GM19467 (cell line): Measurements from ENCODE around the gene LHFPL5.

Experiments
- ATAC-seq: cut with Tn5 transposase; IDR thresholded peaks from one replicate; pipeline ENCODE4 v1.9.1; 2021; ENCODE audit warnings: mild to moderate bottlenecking, moderate library complexity; ENCODE audit not compliant: unreplicated experiment

The LHFPL5 gene

DNA sequence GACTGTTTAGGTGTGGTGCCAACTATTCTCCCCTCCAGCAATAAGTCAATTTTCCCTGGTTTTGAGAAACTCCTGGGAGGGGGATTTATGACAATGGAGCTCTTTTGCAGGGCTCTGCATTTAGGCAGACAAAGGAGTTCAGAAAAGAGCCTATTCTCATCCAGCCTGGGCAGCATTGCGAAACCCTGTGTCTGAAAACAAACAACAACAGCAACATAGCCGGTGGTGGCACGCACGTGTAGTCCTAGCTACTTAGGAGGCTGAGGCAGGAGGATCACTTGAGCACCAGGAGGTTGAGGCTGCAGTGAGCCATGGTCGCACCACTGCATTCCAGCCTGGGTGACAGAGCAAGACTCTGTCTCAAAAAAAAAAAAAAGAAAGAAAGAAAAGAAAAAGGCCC lies 14.5 kb upstream of the LHFPL5 start:
- no peak for ATAC-seq

DNA sequence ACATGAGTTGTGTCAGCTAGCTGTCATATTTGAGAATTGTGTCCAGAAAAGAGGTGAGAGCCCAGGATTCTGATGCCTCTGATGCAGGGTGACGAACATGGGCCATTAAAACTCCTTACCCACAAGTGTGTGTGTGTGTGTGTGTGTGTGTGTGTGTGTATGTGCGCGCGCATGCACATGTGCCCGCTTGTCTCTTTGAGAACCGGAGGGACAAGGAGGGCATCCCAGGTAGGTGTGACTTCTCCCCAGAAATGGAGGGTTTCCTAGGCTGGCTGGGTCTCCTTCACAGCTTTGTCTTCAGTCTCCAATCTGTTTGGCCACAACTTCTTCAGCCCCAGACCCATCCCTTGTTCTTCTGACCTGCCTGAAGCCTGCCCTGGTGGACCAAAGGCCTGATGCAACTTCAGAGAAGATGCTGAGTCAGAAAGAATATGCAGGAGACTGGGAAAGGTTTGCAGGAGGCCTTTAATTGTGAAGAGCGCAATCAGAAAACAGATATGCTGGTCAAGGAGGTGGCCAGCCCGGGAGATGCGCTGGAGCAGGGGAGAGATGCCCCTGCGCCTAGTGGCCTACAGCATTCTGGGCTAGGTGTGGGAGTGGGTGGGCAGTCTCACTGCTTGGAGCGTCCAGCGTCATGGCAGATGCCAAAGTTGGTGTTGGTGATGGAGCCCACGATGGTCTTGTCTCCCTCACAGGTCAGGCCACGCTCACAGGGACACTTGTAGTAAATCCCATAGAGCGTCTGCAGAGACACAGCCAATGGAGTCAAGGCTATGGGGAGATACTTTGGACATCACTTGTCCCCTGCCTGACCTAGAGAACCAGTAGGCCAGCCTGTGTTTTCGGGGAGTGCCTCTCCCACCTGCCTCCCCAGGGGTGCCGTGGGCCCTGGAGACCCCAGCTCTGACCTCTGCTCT lies 10.4 kb upstream of the LHFPL5 start:
- ATAC-seq = no peak

DNA sequence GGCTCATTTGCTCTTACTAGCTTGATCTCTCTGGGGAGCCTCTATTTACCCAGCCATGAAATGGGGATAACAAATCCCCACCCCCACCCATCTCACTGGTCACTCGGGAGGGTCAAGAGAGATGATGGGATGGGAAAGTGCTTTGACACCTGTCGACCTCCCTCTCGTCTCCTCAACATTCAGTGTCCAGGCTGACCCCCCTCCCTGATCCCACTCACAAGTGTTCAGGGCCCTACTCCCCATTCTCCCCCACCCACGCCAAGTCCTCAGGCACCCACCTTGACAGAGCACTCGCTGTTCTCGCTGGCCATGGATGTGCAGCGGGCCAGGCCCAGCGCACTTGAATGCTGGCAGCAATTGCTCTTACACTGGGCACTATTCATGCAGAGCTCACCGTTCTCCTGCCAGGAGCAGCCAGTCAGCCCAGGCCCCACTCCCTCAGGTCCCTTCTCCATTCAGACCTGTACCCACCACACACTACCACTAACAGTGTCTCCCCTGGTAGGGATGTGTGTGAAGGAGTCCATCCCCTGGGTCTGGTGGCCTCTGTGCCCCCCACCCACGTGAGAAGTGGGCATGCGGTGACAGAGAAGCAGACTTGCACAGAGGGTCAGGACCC lies 9.6 kb upstream of the LHFPL5 start:
- no peak for ATAC-seq

DNA sequence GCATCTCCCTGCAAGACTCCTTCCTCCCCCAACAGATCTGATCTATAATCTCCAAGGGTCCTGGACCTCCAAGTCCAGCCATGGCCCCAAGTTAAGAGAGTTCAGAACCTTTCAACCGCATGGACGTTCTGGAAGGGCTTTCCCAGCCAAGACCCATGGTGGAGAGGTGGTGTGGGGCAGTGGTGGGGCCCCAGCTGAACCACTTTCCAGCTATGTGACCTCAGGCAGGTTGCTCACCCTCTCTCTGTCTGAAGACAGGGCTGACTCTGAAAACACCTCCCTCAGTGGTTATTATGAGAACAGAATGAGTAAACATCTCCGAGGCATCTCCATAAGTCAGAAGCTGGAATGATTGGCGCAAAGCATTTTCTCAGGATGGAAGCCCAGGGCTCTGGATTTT lies 8.9 kb upstream of the LHFPL5 start:
- no peak for ATAC-seq

DNA sequence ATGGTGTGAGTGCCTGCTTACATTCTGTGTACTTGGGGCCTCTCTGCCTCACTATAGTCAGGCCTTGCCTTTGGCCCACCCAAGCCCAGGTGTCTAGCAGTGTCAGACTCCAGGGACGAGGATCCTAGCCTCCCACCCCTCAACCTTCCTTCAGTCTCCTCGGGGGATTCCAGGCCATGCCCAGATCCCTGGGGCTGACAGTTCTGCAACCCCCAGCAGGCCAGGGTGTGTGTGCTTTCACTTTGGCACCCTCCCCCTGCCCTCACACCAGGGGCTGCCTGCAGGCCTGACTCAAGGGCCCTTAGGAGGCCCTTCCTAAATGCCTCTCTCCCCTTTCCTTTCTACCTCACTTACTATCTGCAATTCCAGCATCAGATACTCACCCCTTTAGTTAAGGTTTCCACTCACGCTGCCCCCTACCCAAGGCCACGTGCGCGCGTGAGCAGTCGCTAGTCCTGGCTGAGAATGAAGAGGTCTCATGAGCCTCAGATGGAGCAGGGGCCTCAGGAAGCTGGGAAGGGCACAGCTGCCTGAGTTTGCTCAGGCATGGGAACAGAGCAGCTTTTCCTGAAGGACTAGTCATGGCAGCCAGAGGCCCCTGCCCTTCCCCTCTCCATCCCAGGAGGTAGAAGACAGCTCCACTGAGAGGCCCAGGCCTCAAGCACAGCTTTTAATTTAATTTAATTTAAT lies 7.2 kb upstream of the LHFPL5 start:
- ATAC-seq = no peak

DNA sequence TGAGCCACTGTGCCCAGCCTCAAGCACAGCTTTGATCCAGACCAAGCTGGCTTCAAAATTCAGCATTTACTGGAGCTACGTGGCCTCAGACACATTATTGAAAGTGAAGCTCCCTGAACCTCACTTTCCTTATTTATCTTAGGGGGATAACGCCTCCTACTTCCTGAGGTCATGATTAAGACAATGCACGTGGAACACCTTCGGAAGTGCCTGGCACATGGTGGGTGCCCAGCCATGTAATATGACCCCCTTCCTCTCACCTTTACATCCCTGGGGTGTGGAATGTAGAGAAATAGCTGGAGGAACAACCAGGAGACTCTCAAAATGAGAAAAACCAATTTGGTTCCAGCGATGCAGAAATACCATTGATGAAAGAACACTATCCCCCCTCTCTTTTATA lies 6.4 kb upstream of the LHFPL5 start:
- ATAC-seq = no peak

DNA sequence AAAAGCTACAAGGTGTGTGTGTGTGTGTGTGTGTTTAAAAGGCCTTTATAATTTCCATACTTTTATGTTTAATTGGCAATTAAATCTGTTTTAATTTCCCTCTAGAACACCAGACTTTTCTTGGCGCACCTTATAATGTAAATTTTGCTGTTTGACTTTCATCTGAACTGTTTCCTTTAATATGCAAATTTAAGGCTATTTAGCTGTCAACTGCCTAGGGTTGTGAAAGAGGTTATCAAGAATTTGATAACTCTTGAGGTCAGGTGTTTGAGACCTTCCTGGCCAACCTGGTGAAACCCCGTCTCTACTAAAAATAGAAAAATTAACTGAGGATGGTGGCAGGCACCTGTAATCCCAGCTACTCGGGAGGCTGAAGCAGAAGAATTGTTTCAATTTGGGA lies 4.0 kb upstream of the LHFPL5 start:
- no peak for ATAC-seq

DNA sequence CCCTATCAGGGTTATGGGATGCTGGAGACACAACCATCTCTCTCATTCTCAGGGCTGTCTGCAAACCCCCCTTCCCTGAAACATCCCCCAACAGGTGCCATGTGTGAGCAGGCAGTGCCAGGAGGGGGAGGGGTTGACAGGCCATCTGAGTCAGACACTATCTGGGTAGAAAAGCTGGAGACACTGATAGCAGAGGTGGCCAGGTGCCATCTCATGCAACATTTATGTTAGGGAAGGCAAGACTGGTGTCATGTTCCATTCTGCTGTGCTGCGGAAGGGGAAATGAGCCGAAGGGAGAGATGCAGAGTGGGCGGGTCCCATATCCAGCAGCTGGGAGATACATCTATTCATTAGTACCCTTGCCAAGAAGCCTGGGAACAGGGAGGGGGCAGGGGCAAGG lies 3.5 kb downstream of the LHFPL5 start:
- no peak for ATAC-seq

DNA sequence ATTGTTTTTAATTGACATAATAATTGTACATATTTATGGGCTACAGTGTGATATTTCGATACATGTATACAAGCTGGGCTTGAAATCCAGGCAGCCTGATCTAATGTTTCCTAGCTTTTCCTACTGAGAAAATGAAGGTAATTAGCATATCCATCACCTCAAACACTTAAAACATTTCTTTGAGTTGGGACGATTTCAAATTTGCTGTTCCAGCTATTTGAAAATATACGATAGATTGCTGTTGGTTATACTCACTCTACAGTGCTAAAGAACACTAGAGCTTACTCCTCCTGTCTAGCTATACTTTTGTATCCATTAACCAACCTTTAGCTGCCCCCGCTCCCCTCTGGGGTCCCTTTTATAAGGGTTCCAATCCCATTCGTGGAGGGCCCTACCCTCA lies 4.7 kb downstream of the LHFPL5 start:
- ATAC-seq = no peak

DNA sequence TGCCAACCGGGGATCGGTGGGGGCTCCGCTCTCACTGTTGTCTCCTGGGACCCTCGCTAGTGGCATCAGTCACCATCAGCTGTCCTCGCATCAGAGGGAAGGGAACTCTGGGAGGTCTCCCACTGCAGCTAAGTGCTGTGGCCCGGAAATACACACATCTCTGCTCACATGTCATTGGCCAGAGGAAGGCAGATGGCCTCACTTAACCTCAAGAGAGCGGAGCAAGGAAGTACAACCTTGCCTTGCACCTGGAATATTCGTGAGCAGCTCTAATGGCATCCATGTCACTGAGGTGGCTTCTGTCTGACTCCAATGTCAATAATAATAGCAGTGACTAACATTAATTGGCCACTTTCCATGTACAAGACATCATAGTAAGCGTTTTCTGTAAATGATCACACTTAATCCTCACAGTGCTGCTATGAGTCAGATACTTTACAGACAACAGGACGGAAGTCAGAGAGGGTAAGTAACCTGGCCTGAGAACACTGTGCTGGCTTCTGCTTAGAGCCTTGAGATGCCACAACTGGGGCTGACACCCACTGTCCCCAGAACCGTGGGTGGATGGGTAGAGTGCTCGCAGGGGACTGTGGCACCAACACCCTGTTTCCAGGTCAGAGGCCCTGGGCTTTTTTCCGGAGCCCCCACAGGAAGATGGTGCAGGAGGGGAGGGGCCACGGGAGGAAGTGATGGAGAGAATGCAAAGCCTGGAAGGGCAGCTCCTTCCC lies 6.0 kb downstream of the LHFPL5 start:
- no peak for ATAC-seq

DNA sequence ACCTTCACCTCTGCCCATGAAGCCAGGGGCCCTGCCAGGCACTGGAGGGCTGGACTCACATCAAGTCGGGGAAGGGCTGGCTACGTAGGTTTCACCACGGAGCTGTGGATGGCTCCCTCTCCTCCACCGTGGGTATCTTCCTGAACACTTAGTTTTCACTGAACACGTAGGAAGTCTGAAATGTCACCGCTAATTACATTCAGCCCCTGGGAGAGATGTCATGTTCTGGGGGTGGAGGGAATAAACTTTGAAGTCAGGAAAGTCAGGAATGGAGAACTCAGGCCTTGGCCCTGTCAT lies 6.5 kb downstream of the LHFPL5 start:
- no peak for ATAC-seq

DNA sequence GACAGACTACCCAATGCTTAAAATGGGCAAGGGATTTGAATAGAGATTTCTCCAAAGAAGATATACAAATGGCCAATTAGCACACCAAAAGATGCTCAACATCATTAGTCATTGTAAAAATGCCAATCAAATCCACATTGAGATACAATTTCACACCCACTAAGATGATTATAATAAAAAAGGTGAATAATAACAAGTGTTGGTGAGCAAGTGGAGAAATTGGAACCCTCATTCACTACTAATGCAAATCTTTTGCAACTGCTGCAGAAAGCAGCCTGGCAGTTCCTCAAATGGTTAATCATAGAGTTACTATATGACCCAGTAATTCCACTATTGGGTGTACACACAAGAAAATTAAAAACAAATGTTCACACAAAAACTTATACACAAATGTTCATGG lies 12.4 kb downstream of the LHFPL5 start:
- no peak for ATAC-seq

DNA sequence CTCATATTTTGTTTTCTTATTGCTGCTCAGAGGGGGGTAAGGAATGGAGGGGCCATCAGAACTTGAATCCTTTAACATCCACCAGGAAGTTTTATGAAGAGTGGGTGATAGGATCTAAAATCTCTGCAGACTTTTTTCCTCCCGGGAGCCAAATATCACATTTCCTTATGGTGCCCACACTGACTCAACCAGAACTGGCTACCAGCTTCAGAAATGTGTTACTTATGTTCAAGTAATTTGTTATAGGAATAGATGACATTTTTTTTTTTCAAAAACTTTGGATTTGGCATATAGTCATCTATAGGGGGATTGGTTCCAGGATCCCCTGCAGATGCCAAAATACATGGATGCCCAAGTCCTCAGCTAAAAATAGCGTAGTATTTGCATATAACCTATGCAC lies 18.4 kb downstream of the LHFPL5 start:
- ATAC-seq = no peak

DNA sequence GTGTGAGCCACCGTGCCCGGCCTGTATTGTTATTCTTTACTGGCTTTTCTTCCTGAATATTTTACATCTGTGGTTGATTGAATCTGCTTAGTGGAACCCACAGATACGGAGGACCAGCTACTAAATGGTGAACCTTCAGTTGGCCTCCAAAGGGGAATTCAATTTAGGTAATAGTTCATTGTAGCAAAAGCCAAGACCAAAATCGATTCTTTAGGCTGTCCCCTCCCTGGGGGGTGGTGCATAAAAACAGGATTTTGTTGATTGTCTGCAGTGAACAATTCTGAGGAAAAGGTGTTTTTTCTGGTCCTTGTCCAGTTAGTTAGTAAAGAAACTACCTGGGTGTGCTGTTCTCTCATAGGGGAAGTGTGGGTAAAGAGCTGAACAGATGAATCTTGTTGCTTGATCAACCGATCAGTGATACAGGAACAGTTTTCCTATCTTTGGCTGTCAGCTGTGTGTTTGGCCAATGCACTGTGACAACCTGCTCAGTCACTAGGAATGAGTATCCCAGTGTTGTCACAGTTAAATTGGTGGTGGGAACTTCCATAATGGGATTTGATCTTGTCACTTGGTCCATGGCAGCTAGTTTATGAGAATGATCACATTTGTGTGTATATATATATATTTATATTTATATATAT lies 19.5 kb downstream of the LHFPL5 start:
- no peak for ATAC-seq

DNA sequence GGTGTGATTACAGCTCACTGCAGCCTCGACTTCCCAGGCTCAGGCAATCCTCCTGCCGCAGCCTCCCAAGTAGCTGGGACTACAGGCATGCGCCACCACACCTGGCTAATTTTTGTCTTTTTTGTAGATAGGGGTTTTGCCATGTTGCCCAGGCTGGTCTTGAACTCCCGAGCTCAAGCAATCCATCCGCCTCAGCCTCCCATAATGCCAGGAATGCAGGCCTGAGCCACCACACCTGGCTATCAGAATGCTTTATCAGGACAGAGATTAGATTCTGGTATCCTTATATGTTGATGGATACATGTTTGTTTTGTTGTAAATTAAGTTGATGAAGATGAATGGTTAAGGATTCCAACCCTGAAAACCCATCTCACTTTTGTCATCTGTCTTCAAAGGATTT lies 24.2 kb downstream of the LHFPL5 start:
- ATAC-seq = no peak

DNA sequence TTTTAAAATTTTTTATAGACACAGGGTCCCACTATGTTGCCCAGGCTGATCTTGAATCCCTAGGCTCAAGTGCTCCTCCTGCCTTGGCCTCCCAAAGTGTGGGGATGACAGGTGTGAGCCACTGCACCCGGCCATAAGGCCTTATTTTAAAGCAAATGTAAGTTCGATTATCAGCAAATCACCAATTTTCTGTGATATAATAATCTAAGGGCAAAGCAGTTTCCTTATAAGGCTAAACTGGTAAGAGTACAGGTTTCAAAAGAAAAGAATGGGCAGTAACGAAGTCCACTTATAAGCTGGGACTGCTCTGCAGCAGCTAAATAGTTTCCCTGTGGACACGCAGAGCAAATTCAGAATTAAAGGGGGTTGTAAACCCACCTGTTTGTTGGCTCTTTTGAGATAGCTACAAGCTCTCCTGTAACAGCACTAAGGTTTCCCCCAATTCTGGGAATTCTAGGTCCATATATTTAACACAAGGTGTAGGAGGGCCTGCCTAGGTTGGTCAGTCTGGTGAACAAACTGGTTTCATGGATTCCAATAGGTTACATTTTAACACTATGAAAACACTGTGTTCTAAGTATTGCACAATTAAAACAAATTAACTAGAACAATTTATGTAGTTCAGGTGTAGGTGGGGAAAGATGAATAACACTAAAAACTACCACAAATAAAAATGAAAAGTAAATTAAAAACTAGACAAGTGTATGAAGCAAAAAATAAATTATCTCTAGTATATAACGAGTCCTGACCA lies 26.3 kb downstream of the LHFPL5 start:
- no peak for ATAC-seq

DNA sequence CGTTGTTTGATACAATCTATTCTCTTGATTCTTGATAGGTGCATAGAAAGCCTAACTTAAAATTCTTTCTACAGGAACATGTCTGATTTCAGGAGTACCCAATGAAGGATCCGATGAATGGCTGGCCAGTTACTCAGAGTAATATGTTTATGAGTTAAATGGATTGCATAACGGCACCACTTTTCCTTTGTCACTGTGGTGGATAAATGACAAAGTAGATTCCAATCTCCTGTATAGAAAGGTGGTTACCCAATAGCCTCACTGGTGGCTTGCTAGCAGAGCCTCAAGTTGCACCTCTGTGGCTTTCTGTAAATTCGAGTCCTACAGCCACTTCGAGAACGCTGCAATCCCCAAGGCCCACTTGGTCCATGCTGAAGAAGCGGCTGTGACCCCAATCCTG lies 28.4 kb downstream of the LHFPL5 start:
- ATAC-seq = no peak

DNA sequence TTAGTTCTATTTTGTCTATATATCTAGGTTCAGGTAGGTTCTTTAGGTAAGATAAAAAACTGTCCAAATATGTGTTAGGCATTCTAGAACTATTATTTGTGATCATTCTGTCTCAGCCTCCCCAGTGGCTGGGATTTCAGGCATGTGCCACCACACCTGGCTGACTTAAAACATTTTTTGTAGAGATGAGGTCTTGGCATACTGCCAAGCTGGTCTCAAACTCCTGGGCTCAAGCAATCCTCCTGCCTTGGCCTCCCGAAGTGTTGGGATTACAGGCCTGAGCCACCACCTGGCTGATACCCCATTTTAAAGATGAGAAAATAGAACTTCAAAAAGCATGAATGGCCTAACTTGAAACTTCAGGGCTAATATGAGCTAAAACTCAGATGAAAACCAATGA lies 33.9 kb downstream of the LHFPL5 start:
- no peak for ATAC-seq

DNA sequence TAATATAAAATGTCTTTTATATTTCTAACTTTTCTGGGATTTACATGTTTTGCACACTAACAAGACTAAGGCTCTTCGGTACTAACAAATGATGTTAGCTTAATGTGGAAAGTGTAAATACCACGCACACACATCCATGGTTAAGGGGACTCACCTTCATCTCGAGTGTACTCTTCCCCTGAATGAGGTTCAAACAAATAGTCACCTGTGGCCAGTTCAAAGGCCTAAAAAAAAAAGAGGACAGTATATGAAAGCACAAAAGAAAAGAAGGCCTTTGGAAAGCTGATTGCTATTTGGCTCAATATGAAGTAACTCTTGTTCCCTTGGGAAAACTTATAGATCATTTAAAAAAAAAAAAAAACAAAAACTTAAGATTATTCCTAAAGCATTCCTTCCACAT lies 37.2 kb downstream of the LHFPL5 start:
- ATAC-seq = no peak

DNA sequence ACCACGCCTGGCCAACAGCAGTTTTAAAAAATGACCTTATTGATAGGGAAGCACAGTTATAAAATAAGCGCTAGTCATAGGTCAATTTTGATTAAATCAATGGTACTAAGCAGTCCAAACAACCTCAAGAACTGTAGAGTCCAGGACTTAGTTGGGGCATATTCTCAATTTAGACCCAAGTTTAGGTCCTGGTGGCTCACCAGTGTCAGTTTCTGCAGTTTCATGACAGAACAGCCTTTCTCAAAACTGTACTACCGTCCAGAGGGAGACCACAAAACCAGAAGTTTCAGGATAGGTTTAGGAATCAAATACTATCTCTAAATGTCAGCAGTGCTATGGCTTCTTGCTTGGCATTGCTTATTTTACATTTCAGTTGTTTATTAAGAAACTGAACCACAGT lies 39.1 kb downstream of the LHFPL5 start:
- ATAC-seq = no peak
